Measurements from ENCODE around the gene DISP2. TPM values are rescaled to one million over a fixed set of nuclear protein-coding genes. Genes with fewer than 3 reads are reported as not detected.
A peak's percentile ranks its signal among the peaks of the same experiment; 100 is the strongest.

The DISP2 gene
- total and polyA plus RNA-seq, 9 of the 15 experiments (the other 6 are each of a cell fraction or from before 2014, with no cell fraction given), result 0.06 to 0.89 (median 0.15) TPM; not detected in 1

- TF ChIP-seq ARID3B (CRISPR knock-in tag; IDR thresholded peaks at IDR 0.05; ENCODE audit: borderline replicate concordance) (no peak), ZNF75A (CRISPR knock-in tag; IDR thresholded peaks at IDR 0.05) (no peak), FOXP1 (CRISPR knock-in tag; IDR thresholded peaks at IDR 0.05) (no peak), CBX8 (IDR thresholded peaks at IDR 0.05; ENCODE audit: borderline replicate concordance, extremely low read depth, low read depth, low read length, poor library complexity, severe bottlenecking) (no peak), CTCFL (IDR thresholded peaks at IDR 0.05; ENCODE audit: borderline replicate concordance, insufficient read depth, low read depth, low read length, poor library complexity, severe bottlenecking) (peak; percentile 53), EWSR1 (IDR thresholded peaks at IDR 0.05; ENCODE audit: borderline replicate concordance, low read depth, partially characterized antibody) (no peak), SAFB (IDR thresholded peaks at IDR 0.05; ENCODE audit: borderline replicate concordance, low read depth, low read length) (no peak), GTF2B (IDR thresholded peaks at IDR 0.05; ENCODE audit: extremely low read depth, insufficient read length) (no peak), KLF1 (tag; IDR thresholded peaks at IDR 0.05) (no peak), CHD4 (IDR thresholded peaks at IDR 0.05; ENCODE audit: insufficient read depth, insufficient replicate concordance, low read depth, low read length, poor library complexity, severe bottlenecking) (no peak), FOSL1 (tag; conservative IDR thresholded peaks at IDR 0.05) (no peak), MCM5 (IDR thresholded peaks at IDR 0.05; ENCODE audit: low read depth) (no peak), ZNF57 (CRISPR knock-in tag; IDR thresholded peaks at IDR 0.05) (no peak), ZBTB33 (CRISPR knock-in tag; IDR thresholded peaks at IDR 0.05) (peak; percentile 70), SUPT5H (IDR thresholded peaks at IDR 0.05) (no peak), WHSC1 (IDR thresholded peaks at IDR 0.05; ENCODE audit: low read length) (no peak), POLR3A (IDR thresholded peaks at IDR 0.05; ENCODE audit: borderline replicate concordance, extremely low read depth, insufficient read depth, insufficient read length) (no peak)
Measured at GRCh38 chr15:40354408-40355171, 3.4 kb upstream of the DISP2 start (continued).

Measured in K562 (cell line).